GM12878 (cell line): ENCODE measurements around the gene FGD4. TPM values are rescaled to one million over a fixed set of nuclear protein-coding genes. Genes with fewer than 3 reads are reported as not detected.

Experiments
- ATAC-seq: fragments of 200-7000 bp; cut with Tn5 transposase; 3 replicates; pipeline ENCODE4 v1.9.1; 2020; ENCODE audit warnings: mild to moderate bottlenecking, moderate library complexity
- BruUV-seq: library from RNA; stranded (reverse); fragments of 400-500 nt; replicated peaks from 2 replicates; lab custom pipeline; 2021; lab: Mats Ljungman, UMichigan
- CTCF ChIA-PET: fragments of 300-600 bp; sonication (Branson Sonifier 250); formaldehyde crosslinking; extraction: SDS; loops from one replicate; lab custom pipeline; 2021; ENCODE audit warnings: inconsistent platforms; lab: Yijun Ruan, JAX
- POLR2A ChIA-PET: fragments of 350-600 bp; formaldehyde crosslinking; extraction: SDS; loops from one replicate; lab custom pipeline; 2021; ENCODE audit warnings: inconsistent platforms; lab: Charles Lee
- RAD21 ChIA-PET: fragments of 300-600 bp; sonication (Branson Sonifier 250); formaldehyde crosslinking; loops from one replicate; lab custom pipeline; 2023; ENCODE audit warnings: antibody characterized with exemption; ENCODE audit not compliant: unreplicated experiment; lab: Charles Lee
- SMC1A ChIA-PET: fragments of 300-600 bp; sonication (Branson Sonifier 250); formaldehyde crosslinking; loops from one replicate; lab custom pipeline; 2023; ENCODE audit not compliant: unreplicated experiment, uncharacterized antibody; lab: Charles Lee
- DNase-seq: peaks from one replicate; pipeline ENCODE4 v3.0.0-alpha.2; 2011; ENCODE audit warnings: low read depth, low spot score
- FAIRE-seq: peaks from 3 replicates; lab custom pipeline; 2011; peaks lifted over from hg19 to GRCh38; lab: Jason Lieb, UNC
- H2AFZ ChIP-seq: 2 replicates; pipeline ENCODE4 v1.6.0; 2011; ENCODE audit warnings: low read depth, low read length, control low read depth; ENCODE audit not compliant: control insufficient read depth
- H3K27ac ChIP-seq: 2 replicates; pipeline ENCODE4 v1.5.1; 2011; ENCODE audit warnings: control low read depth; ENCODE audit not compliant: control insufficient read depth, insufficient read depth
- H3K27me3 ChIP-seq, 2 experiments: replicated peaks in 1 of 2; 2 replicates each; pipeline versions ENCODE4 v1.6.0 to v1.6.1; 2011; ENCODE audit warnings: low read length in 1 of 2; ENCODE audit not compliant: control insufficient read depth in 2 of 2, insufficient read depth in 2 of 2
- H3K36me3 ChIP-seq, 2 experiments: 2 replicates each; pipeline ENCODE4 v1.5.1; 2011; ENCODE audit warnings: low read length in 1 of 2; ENCODE audit not compliant: control insufficient read depth in 2 of 2, insufficient read depth in 2 of 2
- H3K4me1 ChIP-seq: 2 replicates; pipeline ENCODE4 v1.6.1; 2011; ENCODE audit warnings: mild to moderate bottlenecking, low read length, moderate library complexity, mixed read lengths; ENCODE audit not compliant: control insufficient read depth, insufficient read depth
- H3K4me2 ChIP-seq: 2 replicates; pipeline ENCODE4 v1.6.0; 2011; ENCODE audit warnings: control low read depth; ENCODE audit not compliant: control insufficient read depth, insufficient read depth
- H3K4me3 ChIP-seq: fragments of 200-600 bp; sonication (generic); 2 replicates; pipeline ENCODE4 v1.5.1; 2016
- H3K79me2 ChIP-seq: 2 replicates; pipeline ENCODE4 v1.6.0; 2011; ENCODE audit warnings: low read length; ENCODE audit not compliant: control insufficient read depth, insufficient read depth
- H3K9ac ChIP-seq: 2 replicates; pipeline ENCODE4 v1.8.0; 2011; ENCODE audit warnings: low read length, control low read depth, mixed read lengths; ENCODE audit not compliant: control insufficient read depth, insufficient read depth
- H3K9me3 ChIP-seq: replicated peaks from 3 replicates; pipeline ENCODE4 v1.5.1; 2011; ENCODE audit warnings: mild to moderate bottlenecking, low read length; ENCODE audit not compliant: control insufficient read depth, insufficient read depth
- H4K20me1 ChIP-seq: 2 replicates; pipeline ENCODE4 v1.6.0; 2011; ENCODE audit not compliant: control insufficient read depth, insufficient read depth
- EP300 ChIP-seq, 2 experiments: fragments of 150-350 bp in 1 of 2; IDR thresholded peaks; 2 replicates each; pipeline ENCODE4 v1.6.1; 2011 to 2012; ENCODE audit warnings: low read depth in 2 of 2, low read length in 2 of 2, borderline replicate concordance in 1 of 2, improper control_type of control experiment in 1 of 2, inconsistent platforms in 1 of 2; ENCODE audit not compliant: control insufficient read depth in 1 of 2
- ESRRA ChIP-seq: IDR thresholded peaks from 2 replicates; pipeline ENCODE4 v1.6.1; 2012; ENCODE audit warnings: mild to moderate bottlenecking, low read length, improper control_type of control experiment
- EZH2 ChIP-seq: IDR thresholded peaks from 2 replicates; pipeline ENCODE4 v1.6.1; 2012; ENCODE audit warnings: low read depth, mild to moderate bottlenecking, control low read depth, inconsistent platforms, low read length, borderline replicate concordance; ENCODE audit not compliant: control insufficient read depth
- JUNB ChIP-seq: IDR thresholded peaks from 2 replicates; pipeline ENCODE4 v1.6.1; 2016; ENCODE audit warnings: antibody characterized with exemption, mild to moderate bottlenecking
- STAT3 ChIP-seq: IDR thresholded peaks from 2 replicates; pipeline ENCODE4 v1.6.1; 2011; ENCODE audit warnings: low read depth, low read length, improper control_type of control experiment
- SUPT20H ChIP-seq: IDR thresholded peaks from 2 replicates; pipeline ENCODE4 v1.6.1; 2011; ENCODE audit warnings: low read depth, mild to moderate bottlenecking, low read length, moderate library complexity, borderline replicate concordance; ENCODE audit not compliant: control insufficient read depth
- SUZ12 ChIP-seq: fragments of 200-600 bp; sonication (generic); IDR thresholded peaks from one replicate; pipeline ENCODE4 v1.6.1; 2018; ENCODE audit warnings: antibody characterized with exemption, mild to moderate bottlenecking; ENCODE audit not compliant: unreplicated experiment
- TARDBP ChIP-seq: IDR thresholded peaks from 2 replicates; pipeline ENCODE4 v1.6.1; 2016; ENCODE audit warnings: borderline replicate concordance
- TBL1XR1 ChIP-seq: IDR thresholded peaks from 2 replicates; pipeline ENCODE4 v1.6.1; 2012; ENCODE audit warnings: low read depth, low read length, improper control_type of control experiment
- WGBS: methylation state at CpG from one replicate; pipeline ENCODE4 v1.1.6; 2016; ENCODE audit warnings: low lambda C conversion rate; ENCODE audit not compliant: insufficient replicate concordance, insufficient coverage; ENCODE audit errors: missing lambda C conversion rate; 5-methylcytosine and 5-hydroxymethylcytosine counted together
- in situ Hi-C: fragments of 300-500 bp; cut with MboI; formaldehyde crosslinking; loops from 9 replicates; pipeline ENCODE4 v1.14.3; 2018; ENCODE audit warnings: mixed read lengths
- intact Hi-C: fragments of 100-400 bp; cut with micrococcal nuclease; formaldehyde crosslinking; loops from one replicate; pipeline ENCODE4 v1.14.2; 2022; ENCODE audit not compliant: unreplicated experiment
- polyA plus RNA-seq, 11 experiments: library from polyadenylated mRNA; depleted of rRNA in 4 of 11; unstranded in 6 of 11; stranded (reverse) in 5 of 11; fragments of >200 nt; fragmentation: Nextera tagmentation in 4 of 11; fragmentation: Illumina TruSeq in 1 of 11; extraction: Ambion mirVana in 4 of 11; extraction: Trizol in 1 of 11; gene quantifications; 1 replicate in 1 of 11; 2 replicates in 10 of 11; pipeline versions ENCODE4 v1.2.1 to v1.2.3, GENCODE V29; 2011 to 2016; ENCODE audit warnings: inconsistent platforms in 2 of 11, missing spikeins in 2 of 11, low read depth in 1 of 11
- total RNA-seq, 4 experiments: library from RNA; depleted of rRNA in 3 of 4; stranded (reverse); fragments of >200 nt in 3 of 4; fragmentation: Illumina TruSeq in 1 of 4; extraction: Trizol in 1 of 4; gene quantifications; 2 replicates each; pipeline versions ENCODE4 v1.2.1 to v1.2.3, GENCODE V29; 2013 to 2021
- TF ChIP-seq, protein P1 (sequence below): IDR thresholded peaks from 2 replicates; pipeline ENCODE4 v1.6.1; 2011; ENCODE audit warnings: borderline replicate concordance, low read depth, mild to moderate bottlenecking, moderate library complexity, mixed read lengths, low read length; ENCODE audit not compliant: insufficient read depth; ENCODE audit errors: extremely low read length
- TF ChIP-seq, protein P2 (sequence below): IDR thresholded peaks from 2 replicates; pipeline ENCODE4 v1.6.1; 2012; ENCODE audit warnings: improper control_type of control experiment, low read depth, low read length; ENCODE audit not compliant: insufficient replicate concordance
- TF ChIP-seq, protein P3 (sequence below): fragments of 450-650 bp; IDR thresholded peaks from 2 replicates; pipeline ENCODE4 v1.6.1; 2017; ENCODE audit warnings: antibody characterized with exemption, mild to moderate bottlenecking, moderate library complexity

FGD4 gene
- total and polyA plus RNA-seq, 10 of the 15 experiments (the other 5 are each of a cell fraction or from before 2014, with no cell fraction given) = 0.01 to 0.18 (median 0.08) TPM; not detected in 3

DNA sequence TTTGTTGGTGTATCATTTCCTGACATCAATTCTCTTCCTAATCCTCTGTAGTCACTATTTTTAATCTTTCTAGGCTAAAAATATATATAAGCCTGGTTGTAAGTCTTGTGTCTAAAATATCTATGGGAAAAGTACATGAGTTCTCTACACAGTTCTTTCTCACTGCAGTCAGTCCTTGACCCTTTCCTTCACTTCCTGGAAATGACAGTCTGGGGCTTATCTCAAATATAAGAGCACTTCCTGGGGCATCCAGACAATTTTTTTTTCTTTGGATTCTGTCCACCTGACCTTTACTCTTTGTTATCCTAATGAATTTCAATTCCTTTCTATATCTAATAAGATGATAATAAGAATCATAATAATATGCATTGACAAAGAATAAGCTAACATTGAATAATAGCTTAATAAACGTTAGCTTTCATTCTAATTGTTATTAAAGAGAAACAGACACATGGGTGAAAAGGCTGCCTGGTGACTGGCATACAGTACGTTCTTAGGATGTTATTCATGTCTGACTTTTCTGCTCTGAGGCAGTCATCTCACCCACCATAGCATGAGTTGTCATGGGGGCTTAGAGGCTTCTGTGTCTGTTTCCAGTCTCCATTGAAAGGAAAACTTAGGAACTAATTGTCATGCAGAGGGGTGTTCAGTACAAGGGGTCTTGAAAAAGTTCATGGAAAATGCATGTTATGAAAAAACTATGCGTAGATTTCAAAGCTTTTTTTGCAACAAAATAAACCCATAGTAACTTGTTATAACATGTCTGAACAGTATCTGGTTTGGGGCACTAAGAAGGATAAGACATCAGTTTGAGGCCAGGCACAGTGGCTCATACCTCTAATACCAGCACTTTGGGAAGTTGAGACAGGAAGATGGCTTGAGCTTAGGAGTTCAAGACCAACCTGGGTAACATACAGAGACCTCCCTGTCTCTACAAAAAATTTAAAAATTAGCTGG lies 213.6 kb downstream of the FGD4 start:
- ATAC-seq (no peak), DNase-seq (no peak), FAIRE-seq (no peak)
- Histone ChIP-seq H3K27me3 (no peaks in the 10 kb centered on the region), H3K4me1 (no peaks in the 10 kb centered on the region), H4K20me1 (no peaks in the 10 kb centered on the region), H3K27ac (no peak overlapping the region), H3K79me2 (no peaks in the 10 kb centered on the region), H3K4me2 (no peak overlapping the region), H3K36me3 (no peaks in the 10 kb centered on the region), H3K9ac (no peak overlapping the region), H3K9me3 (no peaks in the 10 kb centered on the region), H2AFZ (no peak overlapping the region), H3K4me3 (no peak overlapping the region)
- ChIA-PET POLR2A (no interaction called here), RAD21 (interaction anchor here (1.8 kb wide), 1 partner anchor 9 kb away, joined by 4 read pairs; no protein-coding TSS in a partner anchor), SMC1A (interaction anchor here (0.6 to 1.0 kb wide), 4 partner anchors 20 to 157 kb away, joined by 3 to 5 read pairs (median 3); no protein-coding TSS in a partner anchor), CTCF (interaction anchor here (0.5 to 1.2 kb wide), 2 partner anchors 44 to 1669 kb away, joined by 3 to 5 read pairs; no protein-coding TSS in a partner anchor)
- in situ Hi-C loops = no loop called here
- intact Hi-C loops = no loop called here
- BruUV-seq = no TSS peak
- 76% methylated on average over 3 of the region's 3 CpGs for WGBS
- TF ChIP-seq ESRRA (no peak), SUZ12 (no peak), EZH2 (no peak), EP300 (IDR thresholded peaks at IDR 0.05; ENCODE audit: borderline replicate concordance in 1 of 2, control insufficient read depth in 1 of 2, low read depth in 2 of 2, low read length in 2 of 2) (no peak), TARDBP (no peak), SUPT20H (no peak), STAT3 (no peak), JUNB (no peak), TBL1XR1 (no peak)
- TF ChIP-seq, protein P1, sequence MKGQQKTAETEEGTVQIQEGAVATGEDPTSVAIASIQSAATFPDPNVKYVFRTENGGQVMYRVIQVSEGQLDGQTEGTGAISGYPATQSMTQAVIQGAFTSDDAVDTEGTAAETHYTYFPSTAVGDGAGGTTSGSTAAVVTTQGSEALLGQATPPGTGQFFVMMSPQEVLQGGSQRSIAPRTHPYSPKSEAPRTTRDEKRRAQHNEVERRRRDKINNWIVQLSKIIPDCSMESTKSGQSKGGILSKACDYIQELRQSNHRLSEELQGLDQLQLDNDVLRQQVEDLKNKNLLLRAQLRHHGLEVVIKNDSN = no peak
- TF ChIP-seq, protein P2, sequence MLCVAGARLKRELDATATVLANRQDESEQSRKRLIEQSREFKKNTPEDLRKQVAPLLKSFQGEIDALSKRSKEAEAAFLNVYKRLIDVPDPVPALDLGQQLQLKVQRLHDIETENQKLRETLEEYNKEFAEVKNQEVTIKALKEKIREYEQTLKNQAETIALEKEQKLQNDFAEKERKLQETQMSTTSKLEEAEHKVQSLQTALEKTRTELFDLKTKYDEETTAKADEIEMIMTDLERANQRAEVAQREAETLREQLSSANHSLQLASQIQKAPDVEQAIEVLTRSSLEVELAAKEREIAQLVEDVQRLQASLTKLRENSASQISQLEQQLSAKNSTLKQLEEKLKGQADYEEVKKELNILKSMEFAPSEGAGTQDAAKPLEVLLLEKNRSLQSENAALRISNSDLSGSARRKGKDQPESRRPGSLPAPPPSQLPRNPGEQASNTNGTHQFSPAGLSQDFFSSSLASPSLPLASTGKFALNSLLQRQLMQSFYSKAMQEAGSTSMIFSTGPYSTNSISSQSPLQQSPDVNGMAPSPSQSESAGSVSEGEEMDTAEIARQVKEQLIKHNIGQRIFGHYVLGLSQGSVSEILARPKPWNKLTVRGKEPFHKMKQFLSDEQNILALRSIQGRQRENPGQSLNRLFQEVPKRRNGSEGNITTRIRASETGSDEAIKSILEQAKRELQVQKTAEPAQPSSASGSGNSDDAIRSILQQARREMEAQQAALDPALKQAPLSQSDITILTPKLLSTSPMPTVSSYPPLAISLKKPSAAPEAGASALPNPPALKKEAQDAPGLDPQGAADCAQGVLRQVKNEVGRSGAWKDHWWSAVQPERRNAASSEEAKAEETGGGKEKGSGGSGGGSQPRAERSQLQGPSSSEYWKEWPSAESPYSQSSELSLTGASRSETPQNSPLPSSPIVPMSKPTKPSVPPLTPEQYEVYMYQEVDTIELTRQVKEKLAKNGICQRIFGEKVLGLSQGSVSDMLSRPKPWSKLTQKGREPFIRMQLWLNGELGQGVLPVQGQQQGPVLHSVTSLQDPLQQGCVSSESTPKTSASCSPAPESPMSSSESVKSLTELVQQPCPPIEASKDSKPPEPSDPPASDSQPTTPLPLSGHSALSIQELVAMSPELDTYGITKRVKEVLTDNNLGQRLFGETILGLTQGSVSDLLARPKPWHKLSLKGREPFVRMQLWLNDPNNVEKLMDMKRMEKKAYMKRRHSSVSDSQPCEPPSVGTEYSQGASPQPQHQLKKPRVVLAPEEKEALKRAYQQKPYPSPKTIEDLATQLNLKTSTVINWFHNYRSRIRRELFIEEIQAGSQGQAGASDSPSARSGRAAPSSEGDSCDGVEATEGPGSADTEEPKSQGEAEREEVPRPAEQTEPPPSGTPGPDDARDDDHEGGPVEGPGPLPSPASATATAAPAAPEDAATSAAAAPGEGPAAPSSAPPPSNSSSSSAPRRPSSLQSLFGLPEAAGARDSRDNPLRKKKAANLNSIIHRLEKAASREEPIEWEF = no peak
- TF ChIP-seq, protein P3, sequence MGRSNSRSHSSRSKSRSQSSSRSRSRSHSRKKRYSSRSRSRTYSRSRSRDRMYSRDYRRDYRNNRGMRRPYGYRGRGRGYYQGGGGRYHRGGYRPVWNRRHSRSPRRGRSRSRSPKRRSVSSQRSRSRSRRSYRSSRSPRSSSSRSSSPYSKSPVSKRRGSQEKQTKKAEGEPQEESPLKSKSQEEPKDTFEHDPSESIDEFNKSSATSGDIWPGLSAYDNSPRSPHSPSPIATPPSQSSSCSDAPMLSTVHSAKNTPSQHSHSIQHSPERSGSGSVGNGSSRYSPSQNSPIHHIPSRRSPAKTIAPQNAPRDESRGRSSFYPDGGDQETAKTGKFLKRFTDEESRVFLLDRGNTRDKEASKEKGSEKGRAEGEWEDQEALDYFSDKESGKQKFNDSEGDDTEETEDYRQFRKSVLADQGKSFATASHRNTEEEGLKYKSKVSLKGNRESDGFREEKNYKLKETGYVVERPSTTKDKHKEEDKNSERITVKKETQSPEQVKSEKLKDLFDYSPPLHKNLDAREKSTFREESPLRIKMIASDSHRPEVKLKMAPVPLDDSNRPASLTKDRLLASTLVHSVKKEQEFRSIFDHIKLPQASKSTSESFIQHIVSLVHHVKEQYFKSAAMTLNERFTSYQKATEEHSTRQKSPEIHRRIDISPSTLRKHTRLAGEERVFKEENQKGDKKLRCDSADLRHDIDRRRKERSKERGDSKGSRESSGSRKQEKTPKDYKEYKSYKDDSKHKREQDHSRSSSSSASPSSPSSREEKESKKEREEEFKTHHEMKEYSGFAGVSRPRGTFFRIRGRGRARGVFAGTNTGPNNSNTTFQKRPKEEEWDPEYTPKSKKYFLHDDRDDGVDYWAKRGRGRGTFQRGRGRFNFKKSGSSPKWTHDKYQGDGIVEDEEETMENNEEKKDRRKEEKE = no peak
